Stimulated activated CD8-positive, alpha-beta memory T cell treated with anti-CD3 and anti-CD28 coated beads, Interleukin-7, amount 100 ng/mL, for 4 hours (primary cell): Measurements from ENCODE around the gene CTSL.

Experiments used
- DNase-seq, 2 donors: peaks; one replicate each; pipeline ENCODE4 v3.0.0-alpha.2; 2020; ENCODE audit warnings: low read depth in 2 of 2

The CTSL gene

GRCh38 chr9:87725900-87726709, at the start of gene CTSL:
TSS of gene CTSL (plus strand) at chr9:87726119. CDS start at chr9:87727604, 1,485 bp downstream.
- DNase-seq, result peak; percentile 5 to 9

DNA sequence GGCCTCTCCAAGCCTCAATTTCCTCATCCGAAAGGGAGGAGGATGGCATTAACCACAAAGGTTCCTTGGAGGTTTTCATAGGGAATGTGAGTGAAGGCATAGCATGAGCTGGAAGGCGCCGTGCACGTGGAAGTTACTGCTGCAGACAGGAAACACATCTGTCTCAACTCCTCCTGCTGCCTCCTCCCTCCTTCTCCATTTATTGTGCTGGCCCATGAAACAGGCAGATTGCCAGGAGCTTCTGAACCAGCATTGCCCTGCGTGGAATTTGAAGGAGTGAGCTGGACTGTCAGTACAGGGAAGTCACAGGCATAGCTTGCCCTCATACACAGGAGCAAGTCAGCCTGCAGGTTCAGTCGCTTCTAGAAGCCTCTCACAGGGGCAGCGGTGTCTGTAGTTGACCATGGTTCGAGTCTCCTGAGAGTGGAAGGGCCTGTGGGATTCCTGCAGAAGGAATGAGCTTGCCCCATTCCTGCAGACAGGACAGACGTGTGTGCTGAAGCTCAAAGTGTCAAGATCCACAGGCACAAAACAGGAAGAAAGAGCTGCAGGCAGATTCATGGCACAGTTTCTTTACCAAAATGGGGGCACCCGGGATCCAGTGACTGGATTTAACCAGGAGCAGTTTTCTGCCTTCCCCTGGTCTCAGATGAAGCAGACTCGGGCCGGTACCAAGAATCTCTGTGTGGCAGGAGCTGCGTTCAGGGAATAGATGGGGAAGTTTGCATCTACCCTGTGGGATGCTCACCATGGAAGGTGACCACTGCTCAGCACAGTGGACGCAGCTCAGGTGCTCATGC, 48.7 kb upstream of the CTSL start:
- DNase-seq, result no peak

GRCh38 chr9:87677776-87678587, 47.9 kb upstream of the CTSL start:
- no peak for DNase-seq

DNA sequence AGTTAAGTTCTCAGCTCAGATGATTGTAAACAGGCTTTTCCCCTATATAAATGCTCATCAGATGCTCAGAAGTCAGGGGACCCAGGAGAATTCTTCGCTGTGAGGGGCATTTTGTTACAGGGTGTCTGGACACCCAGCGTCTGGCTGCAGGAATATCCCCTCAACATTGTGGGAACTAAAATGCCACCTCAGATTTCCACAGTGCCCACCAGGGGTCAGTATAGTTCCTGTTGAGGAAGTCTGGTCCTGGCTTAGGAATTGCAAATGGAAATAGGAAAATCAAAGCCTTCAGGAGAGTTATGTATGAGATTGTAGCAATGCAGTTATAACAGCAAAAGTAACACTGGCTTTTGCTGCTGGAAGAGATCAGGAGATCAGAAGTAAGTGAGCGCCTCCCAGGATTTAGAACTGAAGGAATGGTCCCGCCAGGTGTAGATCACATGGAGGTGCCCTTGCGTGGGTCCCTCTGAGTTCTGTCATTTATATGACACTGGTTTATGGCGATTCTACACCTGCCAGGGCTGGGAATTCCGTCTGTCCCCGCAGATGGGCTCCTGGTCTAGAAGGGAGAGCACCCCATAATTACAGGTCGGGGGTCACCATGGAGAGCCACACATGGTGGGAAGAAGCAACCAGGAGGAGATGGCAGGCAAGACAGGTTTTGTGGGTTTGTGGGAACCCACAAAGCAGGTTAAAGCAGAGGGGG, 47.1 kb upstream of the CTSL start:
- DNase-seq, result peak in 1 of 2 donors; percentile 3

DNA sequence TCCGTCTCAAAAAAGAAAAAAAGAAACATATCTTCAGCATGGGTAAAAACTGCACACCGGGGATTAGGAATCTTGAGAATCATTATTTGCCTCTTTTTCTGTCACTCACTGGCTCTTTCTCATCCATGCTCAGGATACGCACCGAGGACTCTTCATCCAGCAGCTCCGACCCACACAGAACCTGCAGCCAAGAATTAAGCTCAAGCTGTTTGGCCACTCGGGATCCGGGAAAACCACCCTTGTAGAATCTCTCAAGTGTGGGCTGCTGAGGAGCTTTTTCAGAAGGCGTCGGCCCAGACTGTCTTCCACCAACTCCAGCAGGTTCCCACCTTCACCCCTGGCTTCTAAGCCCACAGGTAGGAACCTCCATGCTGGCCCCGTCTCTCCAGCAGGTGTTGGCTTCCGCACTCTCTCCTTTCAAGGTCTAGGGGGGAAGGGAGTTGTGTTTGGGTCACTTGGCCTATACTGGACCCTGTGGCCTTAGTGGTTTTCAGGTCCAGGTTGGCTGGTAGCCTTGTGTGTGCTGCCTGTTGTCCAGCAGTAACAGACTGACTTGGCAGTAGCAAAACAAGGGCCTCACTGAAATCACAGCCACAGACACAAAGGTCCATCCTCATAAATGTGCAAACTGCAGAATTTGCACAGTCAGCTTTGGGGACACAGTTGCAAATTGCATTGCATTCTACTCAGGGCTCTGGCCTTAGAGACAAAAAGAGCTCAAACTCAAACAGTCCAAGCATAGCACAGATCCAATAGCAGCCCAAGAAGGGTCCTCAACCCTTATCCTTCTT, 44.5 kb upstream of the CTSL start:
- DNase-seq, result no peak

DNA sequence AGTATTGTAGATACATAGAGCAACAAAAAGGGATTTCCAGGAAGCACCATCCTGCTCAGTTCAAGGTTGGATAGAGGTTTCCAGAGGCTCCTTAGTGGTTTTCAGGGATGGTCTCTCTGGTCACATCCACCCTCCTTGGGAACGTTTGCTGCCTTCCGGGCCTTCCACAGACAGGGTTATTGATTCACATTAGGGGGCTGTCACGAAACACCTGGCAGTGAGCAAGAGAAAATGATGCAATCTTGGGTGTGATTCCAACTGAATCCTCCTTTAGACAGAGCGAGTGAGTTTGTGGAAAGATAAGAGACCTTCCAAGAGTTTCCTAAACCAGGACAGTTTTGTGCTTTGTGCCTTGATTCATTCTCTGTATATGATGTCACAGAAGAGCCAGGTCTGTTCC, 43.8 kb upstream of the CTSL start:
- no peak for DNase-seq

DNA sequence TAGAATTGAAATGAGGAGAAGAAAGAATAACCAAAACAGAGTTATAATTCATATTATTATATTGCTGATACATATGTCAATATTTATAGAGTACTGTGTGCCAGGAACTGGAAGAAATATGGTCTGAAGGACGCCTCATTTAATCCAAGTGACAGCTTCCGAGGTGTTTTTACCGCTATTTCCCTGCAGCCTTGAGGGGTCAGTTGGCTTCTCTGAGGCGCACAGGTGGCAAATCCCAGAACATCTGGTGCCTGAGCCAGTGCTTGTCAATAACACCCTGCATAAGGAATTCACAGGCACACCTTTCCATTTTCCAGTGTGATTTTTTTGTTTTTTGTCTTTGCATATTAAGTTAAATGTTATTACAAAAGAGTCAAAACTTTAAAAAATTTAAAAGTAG, 43.3 kb upstream of the CTSL start:
- DNase-seq, result no peak

DNA sequence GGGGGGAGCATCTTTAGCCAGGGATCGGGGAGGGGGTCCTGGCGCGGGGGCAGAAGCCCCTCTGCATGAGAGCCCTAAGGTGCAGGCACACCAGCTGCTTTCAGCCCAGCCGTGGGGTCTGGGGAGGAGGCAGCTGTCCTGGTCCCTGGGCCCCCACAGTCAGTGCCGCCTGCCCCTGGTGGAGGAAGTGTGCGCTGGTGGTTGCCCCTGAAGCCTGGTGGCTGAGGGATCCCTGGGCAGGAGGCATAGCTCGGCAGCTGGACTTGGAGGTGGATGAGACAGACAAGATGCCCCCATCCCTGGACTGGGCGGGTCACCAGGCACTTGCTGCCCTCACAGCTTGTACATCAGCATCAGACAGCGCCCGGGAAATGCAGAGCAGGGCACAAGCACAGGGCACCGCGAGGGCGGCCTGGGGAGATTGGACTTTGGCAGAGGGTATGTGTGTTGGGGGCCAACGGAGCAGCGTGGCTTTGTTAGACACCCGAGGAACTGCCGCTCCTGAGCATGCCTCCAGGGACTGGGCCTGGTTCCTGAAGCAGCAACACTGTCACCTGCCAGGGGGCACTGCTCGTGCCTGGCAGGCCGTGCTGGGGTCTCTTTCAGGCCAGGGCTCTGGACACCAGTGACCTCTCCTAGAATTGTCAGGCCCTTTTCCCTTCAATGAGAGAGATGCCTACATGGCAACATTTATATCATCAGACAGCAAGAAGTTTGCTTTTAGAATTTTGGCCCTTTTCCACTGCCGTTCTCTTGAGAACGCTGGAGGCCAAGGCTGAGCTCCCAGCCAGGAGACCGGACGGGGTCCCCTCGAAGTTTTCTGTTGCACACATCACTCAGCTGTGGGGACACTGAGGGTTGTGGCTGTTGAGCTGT, 41.9 kb upstream of the CTSL start:
- no peak for DNase-seq

DNA sequence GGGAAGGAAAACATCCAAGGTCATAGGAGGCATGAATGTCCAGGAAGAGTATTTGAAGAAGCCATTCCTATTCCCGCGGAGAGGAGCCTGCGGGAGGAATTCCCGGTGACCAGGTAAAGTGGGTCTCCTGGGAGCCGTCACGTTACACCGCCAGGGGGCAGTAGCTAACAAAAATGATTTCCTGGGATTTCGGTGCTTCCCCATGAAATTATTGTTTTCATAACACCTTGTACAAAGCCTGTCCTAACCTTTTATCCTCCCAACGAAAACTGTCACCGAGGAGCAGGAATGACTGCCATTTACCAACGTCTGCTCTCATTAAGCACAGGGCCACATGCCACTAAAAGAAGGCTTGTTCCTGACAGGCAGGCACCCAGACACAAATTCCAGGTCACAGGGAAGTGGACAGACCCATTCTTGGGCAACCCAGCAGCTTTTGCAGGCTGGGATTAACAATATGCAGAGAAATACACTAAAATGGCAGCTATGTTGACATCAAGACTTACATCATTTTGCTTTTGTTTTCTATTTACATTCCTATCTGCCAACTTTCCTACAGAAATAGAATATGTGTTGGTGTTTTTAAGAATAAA, 41.2 kb upstream of the CTSL start:
- DNase-seq, result no peak

DNA sequence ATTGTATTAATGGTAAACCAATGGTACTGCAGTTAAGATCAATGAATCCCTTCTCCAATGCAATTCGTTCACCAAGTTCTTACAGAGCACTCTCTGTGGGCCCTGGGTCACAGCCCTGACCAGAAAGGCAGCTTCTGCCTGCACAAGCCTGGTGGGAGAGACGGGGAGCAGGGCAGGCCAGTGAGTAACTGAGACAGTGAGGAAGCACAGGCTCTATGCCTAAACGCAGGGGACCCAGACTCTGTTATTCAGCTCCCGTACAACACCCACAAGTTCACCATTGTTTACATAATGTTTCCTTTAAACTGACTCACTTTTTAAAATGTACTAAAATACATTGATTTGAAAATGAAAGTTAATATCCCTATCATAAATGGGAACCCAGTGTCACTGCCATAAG, 40.5 kb upstream of the CTSL start:
- DNase-seq, result no peak

DNA sequence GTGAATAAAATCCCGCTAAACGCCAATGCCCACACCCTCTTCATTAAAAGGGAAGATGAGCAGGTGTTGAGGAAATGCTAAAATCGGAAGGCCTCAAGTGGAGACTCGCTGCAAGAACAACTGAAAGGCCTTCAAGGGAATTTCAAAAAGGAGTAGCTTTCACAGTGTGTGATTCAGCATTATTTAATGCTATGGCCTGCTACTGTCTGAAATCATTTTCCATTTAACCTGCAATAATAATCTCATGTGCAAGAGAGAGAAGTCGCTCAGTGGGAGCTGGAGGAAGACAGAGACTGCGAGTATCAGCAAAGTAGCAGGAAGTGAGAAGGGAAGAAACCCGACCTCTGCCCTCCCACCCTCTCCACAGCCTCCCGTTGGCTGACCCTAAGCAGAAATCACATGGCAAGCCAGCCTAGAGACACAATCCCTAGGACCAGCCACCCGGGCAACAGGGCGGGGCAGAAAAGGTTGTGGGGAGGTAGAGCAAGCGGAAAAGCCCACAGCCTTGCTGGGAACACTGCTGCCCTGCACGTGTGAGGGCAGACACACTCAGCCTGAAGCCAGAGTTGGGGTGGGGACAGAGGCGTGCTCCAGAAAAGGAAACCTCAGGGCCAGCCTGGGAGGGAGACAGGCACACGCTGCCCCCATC, 39.9 kb upstream of the CTSL start:
- no peak for DNase-seq

- DNase-seq, result no peak
These were observed 39.3 kb upstream of the CTSL start for GRCh38 chr9:87686520-87687090.

GRCh38 chr9:87687207-87687606, 38.7 kb upstream of the CTSL start:
- no peak for DNase-seq

DNA sequence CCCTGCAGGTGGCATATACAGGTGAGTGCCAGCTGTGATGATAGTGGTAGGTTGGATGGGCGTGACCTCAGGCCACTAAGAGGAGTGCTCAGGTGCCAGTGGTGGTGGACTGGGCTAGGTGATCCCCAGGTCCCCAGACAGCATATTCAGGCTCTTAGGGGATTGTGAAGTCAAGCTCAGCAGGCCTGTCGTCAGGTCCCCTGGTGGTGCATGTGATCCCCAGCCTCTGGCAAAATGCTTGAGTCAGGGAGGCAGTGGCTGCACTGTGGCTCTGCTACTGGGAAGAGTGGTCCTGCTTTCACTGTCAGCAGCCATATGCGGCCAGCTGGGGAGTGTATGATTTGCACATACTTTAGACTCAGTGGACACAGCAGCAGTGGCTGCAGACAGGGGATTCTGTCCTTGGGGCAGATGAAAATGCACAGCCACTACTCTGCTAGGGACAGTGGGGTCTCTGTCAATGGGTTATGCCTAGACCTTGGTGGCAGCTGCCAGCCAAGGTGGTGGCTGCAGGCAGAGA, 31.6 kb upstream of the CTSL start:
- DNase-seq, result no peak

DNA sequence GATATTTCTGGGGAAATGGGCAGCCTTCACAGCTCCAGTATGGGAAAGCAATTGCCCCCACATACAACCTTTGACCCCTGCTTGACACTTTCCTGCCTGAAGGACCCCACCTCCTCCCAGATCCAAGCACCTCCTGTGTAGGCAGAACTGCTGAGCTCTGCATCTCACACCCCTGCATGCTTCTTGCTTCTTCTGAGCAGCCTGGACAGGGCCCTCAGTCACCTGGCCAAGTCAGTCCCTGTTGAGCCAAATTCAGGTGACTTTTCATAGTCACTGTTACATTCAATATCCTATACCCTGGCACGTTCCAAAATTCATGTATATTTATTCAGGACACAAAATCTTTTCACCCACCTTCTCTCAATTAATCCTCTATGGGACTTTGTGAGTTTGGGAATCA, 30.4 kb upstream of the CTSL start:
- DNase-seq, result no peak

DNA sequence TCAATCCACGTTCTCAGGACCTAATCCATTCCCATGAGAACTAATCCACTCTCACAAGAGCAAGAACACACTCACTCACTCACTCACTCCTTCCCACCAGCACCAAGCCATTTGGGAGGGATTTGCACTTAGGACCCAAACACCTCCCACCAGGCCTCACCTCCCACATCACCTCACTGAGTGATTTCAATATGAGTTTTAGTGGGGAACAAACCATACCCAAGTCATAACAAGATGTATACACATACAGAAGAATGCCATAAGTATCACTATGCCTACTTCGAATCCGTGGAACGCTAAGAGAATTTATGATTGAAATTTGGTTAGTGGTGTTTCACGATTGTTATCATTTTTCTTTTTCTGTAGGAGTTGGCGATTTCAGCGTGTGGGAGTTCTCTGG, 29.3 kb upstream of the CTSL start:
- DNase-seq, result no peak

- no peak for DNase-seq
These were observed 27.7 kb upstream of the CTSL start for GRCh38 chr9:87698069-87698809.

DNA sequence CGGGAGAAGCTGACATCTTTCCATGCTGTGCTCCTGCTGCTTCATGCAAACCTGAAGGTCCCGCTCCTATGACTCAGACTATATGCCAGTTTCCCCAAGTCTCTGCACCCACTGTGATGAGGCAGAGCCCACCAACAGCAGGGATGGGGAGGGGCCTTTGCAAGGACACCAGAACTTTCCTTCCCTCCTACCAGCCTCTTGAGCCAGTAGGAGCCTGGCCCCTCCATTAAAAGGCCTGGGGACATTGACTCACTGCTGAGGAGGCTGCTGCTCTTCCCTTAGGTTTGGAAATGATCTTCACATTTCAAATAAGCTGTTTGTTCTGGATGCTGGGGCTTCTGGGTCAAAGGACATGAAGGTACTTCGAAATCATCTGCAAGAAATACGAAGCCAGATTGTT, 26.1 kb upstream of the CTSL start:
- DNase-seq, result no peak
